ENCODE data around the gene MRPS10.

DNA sequence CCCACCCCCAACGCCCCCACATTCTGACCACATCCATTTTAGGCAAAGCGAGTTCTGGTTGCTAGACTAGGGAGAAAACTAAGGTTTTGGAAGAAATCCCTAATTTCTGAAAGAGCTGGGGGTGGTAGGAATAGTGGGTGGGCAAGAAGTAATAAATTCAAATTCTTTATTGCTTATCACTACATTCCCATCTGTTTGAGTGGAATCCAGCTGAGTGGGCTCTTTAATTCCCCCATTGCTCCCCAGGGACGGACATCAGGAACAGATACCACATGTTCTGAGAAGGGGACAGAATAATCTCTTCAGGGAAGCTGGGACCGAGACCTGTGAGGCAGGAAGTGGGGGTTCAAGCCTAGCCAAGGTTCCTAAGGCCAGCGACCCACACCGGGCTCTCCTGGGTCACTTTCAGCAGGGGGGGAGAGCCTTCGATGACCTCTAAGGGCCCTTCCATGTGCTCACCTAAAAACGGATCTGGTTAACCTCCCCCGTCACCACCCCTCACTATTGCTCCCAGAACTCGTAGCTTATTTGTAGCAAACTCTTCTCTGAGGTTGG lies 42.3 kb upstream of the MRPS10 start:
- TF ChIP-seq, protein P1, sequence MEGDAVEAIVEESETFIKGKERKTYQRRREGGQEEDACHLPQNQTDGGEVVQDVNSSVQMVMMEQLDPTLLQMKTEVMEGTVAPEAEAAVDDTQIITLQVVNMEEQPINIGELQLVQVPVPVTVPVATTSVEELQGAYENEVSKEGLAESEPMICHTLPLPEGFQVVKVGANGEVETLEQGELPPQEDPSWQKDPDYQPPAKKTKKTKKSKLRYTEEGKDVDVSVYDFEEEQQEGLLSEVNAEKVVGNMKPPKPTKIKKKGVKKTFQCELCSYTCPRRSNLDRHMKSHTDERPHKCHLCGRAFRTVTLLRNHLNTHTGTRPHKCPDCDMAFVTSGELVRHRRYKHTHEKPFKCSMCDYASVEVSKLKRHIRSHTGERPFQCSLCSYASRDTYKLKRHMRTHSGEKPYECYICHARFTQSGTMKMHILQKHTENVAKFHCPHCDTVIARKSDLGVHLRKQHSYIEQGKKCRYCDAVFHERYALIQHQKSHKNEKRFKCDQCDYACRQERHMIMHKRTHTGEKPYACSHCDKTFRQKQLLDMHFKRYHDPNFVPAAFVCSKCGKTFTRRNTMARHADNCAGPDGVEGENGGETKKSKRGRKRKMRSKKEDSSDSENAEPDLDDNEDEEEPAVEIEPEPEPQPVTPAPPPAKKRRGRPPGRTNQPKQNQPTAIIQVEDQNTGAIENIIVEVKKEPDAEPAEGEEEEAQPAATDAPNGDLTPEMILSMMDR (IDR thresholded peaks at IDR 0.05) = no peak
- TF ChIP-seq POLR2AphosphoS5 (IDR thresholded peaks at IDR 0.05) = no peak

Data from esophagus muscularis mucosa (tissue), 3 donors.